Measurements from ENCODE around the gene TBC1D22B.

DNA sequence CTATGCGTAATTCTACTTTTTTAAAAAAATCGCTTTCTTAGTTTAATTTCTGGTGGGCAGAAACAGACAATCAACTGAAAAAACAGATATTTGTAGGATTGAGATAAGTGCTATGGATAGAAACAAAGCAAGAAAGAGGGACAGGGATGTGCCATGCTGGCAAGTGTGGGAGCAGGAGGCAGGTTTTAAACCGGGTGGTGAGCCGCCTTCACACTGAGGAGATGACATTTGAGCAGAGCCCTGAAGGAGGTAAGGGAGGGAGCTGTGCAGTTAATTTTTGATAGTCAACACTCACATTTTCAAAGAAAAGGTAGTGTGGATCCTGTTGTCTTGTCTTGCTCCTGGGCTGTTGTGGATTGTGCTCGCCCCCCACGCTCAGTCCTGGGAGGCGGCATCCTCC, 47.2 kb downstream of the TBC1D22B start:
- TF ChIP-seq, protein P1, sequence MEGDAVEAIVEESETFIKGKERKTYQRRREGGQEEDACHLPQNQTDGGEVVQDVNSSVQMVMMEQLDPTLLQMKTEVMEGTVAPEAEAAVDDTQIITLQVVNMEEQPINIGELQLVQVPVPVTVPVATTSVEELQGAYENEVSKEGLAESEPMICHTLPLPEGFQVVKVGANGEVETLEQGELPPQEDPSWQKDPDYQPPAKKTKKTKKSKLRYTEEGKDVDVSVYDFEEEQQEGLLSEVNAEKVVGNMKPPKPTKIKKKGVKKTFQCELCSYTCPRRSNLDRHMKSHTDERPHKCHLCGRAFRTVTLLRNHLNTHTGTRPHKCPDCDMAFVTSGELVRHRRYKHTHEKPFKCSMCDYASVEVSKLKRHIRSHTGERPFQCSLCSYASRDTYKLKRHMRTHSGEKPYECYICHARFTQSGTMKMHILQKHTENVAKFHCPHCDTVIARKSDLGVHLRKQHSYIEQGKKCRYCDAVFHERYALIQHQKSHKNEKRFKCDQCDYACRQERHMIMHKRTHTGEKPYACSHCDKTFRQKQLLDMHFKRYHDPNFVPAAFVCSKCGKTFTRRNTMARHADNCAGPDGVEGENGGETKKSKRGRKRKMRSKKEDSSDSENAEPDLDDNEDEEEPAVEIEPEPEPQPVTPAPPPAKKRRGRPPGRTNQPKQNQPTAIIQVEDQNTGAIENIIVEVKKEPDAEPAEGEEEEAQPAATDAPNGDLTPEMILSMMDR (IDR thresholded peaks at IDR 0.05), result no peak
- no peak for TF ChIP-seq POLR2A (IDR thresholded peaks at IDR 0.05)
